ENCODE measurements around the gene PAIP1.
"Not testable (repeated sequence)": the region's sequence is repeated elsewhere in the genome, so short reads cannot be mapped to it uniquely, and the experiment has no call there.

Gene PAIP1

DNA sequence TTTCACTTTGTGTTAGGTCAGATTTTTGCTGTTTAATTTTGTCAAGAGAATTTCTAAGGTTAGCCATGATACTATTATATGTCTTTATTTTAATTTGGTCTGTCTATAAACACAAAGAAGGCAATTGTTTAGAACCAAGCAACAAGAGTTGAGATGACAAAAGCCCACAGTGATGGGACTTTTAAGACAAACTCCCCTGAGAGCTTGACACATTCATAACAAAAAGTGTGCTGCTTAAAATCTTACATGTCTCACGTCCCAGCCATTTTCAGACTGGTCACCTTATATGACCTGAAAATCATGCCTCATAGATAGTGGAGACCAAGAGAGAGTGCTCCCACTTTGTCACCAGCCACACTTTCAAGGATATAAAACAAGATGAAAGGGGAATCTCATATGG, 24.5 kb upstream of the PAIP1 start:
- H3K36me3 ChIP-seq, result no peaks in the 10 kb centered on the region
- no peaks in the 10 kb centered on the region for H3K27me3 ChIP-seq
- TF ChIP-seq, protein P1, sequence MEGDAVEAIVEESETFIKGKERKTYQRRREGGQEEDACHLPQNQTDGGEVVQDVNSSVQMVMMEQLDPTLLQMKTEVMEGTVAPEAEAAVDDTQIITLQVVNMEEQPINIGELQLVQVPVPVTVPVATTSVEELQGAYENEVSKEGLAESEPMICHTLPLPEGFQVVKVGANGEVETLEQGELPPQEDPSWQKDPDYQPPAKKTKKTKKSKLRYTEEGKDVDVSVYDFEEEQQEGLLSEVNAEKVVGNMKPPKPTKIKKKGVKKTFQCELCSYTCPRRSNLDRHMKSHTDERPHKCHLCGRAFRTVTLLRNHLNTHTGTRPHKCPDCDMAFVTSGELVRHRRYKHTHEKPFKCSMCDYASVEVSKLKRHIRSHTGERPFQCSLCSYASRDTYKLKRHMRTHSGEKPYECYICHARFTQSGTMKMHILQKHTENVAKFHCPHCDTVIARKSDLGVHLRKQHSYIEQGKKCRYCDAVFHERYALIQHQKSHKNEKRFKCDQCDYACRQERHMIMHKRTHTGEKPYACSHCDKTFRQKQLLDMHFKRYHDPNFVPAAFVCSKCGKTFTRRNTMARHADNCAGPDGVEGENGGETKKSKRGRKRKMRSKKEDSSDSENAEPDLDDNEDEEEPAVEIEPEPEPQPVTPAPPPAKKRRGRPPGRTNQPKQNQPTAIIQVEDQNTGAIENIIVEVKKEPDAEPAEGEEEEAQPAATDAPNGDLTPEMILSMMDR (IDR thresholded peaks at IDR 0.05), result no peak
- no peak overlapping the region for H3K4me3 ChIP-seq (ENCODE audit: low read depth in 1 of 2, low read length in 1 of 2)
- H3K9me3 ChIP-seq, result no peaks in the 10 kb centered on the region
- H3K4me1 ChIP-seq (ENCODE audit: control insufficient read depth in 1 of 2, insufficient read depth in 1 of 2, low read depth in 1 of 2, low read length in 1 of 2), result no peaks in the 10 kb centered on the region
- no peak overlapping the region for H3K27ac ChIP-seq

DNA sequence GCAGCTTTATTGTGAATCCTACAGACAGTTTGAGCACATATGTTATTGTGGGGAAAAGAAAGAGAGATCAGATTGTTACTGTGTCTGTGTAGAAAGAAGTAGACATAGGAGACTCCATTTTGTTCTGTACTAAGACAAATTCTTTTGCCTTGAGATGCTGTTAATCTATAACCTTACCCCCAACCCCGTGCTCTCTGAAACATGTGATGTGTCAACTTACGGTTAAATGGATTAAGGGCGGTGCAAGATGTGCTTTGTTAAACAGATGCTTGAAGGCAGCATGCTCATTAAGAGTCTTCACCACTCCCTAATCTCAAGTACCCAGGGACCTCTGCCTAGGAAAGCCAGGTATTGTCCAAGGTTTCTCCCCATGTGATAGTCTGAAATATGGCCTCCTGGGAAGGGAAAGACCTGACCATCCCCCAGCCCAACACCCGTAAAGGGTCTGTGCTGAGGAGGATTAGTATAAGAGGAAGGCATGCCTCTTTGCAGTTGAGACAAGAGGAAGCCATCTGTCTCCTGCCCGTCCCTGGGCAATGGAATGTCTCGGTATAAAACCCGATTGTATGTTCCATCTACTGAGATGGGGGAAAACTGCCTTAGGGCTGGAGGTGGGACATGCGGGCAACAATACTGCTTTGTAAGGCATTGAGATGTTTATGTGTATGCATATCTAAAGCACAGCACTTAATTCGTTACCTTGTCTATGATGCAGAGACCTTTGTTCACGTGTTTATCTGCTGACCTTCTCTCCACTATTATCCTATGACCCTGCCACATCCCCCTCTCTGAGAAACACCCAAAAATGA, 23.7 kb upstream of the PAIP1 start:
- not testable (repeated sequence) for H3K36me3 ChIP-seq; H3K4me3 ChIP-seq (ENCODE audit: low read depth in 1 of 2, low read length in 1 of 2); H3K4me1 ChIP-seq (ENCODE audit: control insufficient read depth in 1 of 2, insufficient read depth in 1 of 2, low read depth in 1 of 2, low read length in 1 of 2); H3K27ac ChIP-seq; H3K9me3 ChIP-seq; H3K27me3 ChIP-seq

GRCh38 chr5:43573058-43573457, 16.2 kb upstream of the PAIP1 start:
- Histone ChIP-seq H3K27ac (no peak overlapping the region), H3K4me1 (ENCODE audit: control insufficient read depth in 1 of 2, insufficient read depth in 1 of 2, low read depth in 1 of 2, low read length in 1 of 2) (no peaks in the 10 kb centered on the region), H3K27me3 (no peaks in the 10 kb centered on the region), H3K4me3 (ENCODE audit: low read depth in 1 of 2, low read length in 1 of 2) (no peak overlapping the region), H3K9me3 (no peaks in the 10 kb centered on the region), H3K36me3 (no peaks in the 10 kb centered on the region)
- TF ChIP-seq, protein P1 (IDR thresholded peaks at IDR 0.05), result no peak

DNA sequence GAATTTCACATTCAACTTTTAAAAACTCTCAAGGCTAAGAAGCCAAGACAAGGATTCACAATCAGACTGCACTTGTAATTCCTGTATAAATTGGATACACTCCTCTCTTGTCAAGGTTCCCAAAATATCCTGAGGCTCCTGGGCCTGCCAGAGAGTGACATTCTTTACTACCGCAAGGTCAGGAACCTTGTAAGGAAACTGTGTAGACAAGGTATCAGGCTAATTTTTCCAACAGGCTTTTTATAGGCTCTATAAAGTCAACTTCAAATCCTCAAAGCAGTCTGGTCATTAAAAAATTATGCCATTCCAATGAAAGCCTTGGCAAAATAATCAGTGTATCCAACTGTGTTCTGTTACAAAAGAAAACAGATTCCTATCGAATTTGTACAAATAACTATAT, 15.5 kb upstream of the PAIP1 start:
- H3K27ac ChIP-seq, result no peak overlapping the region

GRCh38 chr5:43571237-43571636, 14.4 kb upstream of the PAIP1 start:
- Histone ChIP-seq H3K9me3 (no peaks in the 10 kb centered on the region), H3K4me1 (ENCODE audit: control insufficient read depth in 1 of 2, insufficient read depth in 1 of 2, low read depth in 1 of 2, low read length in 1 of 2) (no peaks in the 10 kb centered on the region), H3K27me3 (no peaks in the 10 kb centered on the region), H3K36me3 (no peaks in the 10 kb centered on the region), H3K27ac (no peak overlapping the region), H3K4me3 (ENCODE audit: low read depth in 1 of 2, low read length in 1 of 2) (no peak overlapping the region)
- TF ChIP-seq, protein P1 (IDR thresholded peaks at IDR 0.05), result no peak

More for the DNA sequence above, 15.5 kb upstream of the PAIP1 start:
- Histone ChIP-seq H3K4me1 (ENCODE audit: control insufficient read depth in 1 of 2, insufficient read depth in 1 of 2, low read depth in 1 of 2, low read length in 1 of 2) (no peaks in the 10 kb centered on the region), H3K36me3 (no peaks in the 10 kb centered on the region), H3K4me3 (ENCODE audit: low read depth in 1 of 2, low read length in 1 of 2) (no peak overlapping the region), H3K9me3 (no peaks in the 10 kb centered on the region), H3K27me3 (no peaks in the 10 kb centered on the region)
- TF ChIP-seq, protein P1 (IDR thresholded peaks at IDR 0.05), result no peak

GRCh38 chr5:43570450-43571158, 13.7 kb upstream of the PAIP1 start:
- Histone ChIP-seq H3K36me3 (no peaks in the 10 kb centered on the region), H3K4me3 (ENCODE audit: low read depth in 1 of 2, low read length in 1 of 2) (no peak overlapping the region), H3K27me3 (no peaks in the 10 kb centered on the region), H3K4me1 (ENCODE audit: control insufficient read depth in 1 of 2, insufficient read depth in 1 of 2, low read depth in 1 of 2, low read length in 1 of 2) (no peaks in the 10 kb centered on the region), H3K27ac (no peak overlapping the region), H3K9me3 (no peaks in the 10 kb centered on the region)
- TF ChIP-seq, protein P1 (IDR thresholded peaks at IDR 0.05), result no peak

Data from neutrophil (primary cell).